GM18858 (cell line): ENCODE measurements around the gene ACSL1.
"Not testable (repeated sequence)": the region's sequence is repeated elsewhere in the genome, so short reads cannot be mapped to it uniquely, and the experiment has no call there.

Source experiments
- ATAC-seq: cut with Tn5 transposase; IDR thresholded peaks from one replicate; pipeline ENCODE4 v1.9.1; 2021; ENCODE audit not compliant: unreplicated experiment

ACSL1 gene

DNA sequence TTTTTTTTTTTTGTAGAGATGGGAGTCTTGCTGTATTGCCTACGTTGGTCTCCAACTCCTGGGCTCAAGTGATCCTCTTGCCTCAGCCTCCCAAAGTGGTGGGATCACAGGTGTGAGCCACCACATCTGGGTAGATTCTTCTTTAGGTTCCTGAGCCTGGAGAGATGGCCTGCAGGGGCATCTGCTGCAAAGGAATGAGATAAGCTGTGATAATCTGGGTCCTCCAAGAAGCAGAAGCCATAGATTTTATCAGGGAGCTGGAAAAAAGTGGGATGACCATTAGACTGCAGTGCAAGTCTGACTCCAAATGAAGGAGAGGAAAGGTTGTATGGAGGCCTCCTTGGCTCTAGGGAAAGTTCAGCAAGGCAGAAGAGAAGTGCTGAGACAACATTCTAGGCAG lies 19.0 kb upstream of the ACSL1 start:
- ATAC-seq, result no peak

DNA sequence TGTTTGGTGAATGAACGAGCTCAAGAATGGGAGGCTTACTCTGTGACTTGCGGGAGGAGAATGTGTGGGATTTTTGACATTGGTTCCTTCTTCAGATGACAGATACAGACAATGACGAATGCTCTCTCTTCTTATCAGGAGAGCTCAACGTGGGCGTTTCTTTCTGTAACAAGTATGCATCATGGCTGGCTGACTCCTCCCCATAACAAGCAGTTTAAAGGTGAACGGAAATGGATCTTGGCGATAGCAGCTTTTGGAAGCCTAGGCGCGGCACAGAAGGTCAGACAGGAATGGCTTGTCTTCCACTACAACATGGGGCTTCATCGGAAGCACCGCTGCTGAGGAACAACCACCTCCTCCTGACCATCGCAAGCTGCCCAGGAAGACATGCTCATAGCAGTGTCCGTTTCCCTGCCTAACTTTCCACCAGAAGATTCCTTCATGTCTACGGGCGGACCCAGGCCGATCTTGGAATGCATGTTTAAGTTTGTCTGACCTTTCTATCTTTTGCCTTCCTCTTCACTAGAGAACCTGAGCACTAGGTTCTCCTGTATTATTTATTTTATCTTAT lies 18.3 kb upstream of the ACSL1 start:
- no peak for ATAC-seq

DNA sequence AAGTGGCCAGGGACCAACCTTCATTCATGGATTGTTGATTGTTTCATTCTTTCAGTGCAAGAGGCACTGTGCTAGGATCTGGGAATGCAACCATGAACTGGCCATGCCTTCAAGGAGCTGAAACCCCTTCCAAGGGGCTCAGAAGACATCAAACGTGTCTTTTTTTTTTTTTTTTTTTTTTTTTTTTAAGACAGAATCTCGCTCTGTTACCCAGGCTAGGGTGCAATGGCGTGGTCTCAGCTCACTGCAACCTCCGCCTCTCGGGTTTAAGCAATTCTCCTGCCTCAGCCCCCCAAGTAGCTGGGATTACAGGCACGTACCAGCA lies 13.3 kb upstream of the ACSL1 start:
- ATAC-seq, result not testable (repeated sequence)

DNA sequence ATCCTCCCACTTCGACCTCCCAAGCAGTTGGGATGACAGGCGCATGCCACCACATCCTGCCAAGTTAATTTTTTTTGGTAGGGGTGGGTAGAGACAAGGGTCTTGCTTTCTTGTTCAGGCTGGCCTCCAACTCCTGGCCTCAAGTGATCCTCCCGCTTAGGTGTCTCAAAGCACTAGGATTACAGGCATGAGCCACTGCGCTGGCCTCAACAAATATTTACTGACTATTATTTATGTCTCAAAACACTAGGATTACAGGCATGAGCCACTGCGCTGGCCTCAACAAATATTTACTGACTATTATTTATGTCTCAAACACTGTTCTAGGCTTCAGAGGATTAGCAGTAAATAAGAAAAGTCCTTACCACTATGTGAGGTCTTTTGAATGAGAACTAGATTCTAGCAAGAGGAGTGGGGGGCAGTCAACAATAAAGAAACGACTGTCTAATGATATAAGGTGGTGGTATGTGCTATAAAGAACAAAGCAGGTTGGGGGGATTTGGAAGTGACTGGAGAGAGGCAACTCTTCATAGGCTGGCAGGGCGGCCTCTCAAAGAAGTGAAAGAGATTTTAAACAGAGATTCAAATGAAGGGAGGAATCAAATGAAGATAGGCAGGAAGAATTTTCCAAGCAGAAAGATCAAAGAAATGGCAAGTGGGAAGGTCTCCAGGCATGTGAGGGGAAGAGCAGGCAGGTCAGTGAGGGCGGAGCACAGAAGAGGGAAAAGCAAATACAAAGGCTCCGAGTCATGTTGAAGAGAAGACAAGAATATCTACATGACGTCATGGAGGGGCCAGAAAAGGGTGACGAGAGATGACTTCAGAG lies 12.7 kb upstream of the ACSL1 start:
- ATAC-seq, result no peak

DNA sequence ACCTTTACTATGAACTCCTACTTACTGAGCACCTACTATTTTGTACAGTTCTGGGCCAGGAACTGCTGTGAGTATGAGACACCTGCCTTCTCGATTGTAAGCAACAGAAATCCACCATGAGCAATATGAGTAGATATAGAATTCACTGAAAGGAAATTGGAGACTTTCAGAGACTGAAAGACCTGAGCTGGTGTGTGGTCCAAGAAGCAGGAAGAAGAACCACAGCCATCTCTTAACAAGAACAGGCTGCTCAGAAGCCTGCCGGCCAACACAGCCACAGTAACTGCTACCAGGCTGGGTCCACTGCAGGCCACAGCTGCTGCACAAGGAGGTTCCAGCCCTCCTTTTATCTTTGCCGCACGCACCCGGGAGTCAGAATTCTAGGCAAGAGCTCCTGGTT lies 10.8 kb upstream of the ACSL1 start:
- ATAC-seq, result no peak

DNA sequence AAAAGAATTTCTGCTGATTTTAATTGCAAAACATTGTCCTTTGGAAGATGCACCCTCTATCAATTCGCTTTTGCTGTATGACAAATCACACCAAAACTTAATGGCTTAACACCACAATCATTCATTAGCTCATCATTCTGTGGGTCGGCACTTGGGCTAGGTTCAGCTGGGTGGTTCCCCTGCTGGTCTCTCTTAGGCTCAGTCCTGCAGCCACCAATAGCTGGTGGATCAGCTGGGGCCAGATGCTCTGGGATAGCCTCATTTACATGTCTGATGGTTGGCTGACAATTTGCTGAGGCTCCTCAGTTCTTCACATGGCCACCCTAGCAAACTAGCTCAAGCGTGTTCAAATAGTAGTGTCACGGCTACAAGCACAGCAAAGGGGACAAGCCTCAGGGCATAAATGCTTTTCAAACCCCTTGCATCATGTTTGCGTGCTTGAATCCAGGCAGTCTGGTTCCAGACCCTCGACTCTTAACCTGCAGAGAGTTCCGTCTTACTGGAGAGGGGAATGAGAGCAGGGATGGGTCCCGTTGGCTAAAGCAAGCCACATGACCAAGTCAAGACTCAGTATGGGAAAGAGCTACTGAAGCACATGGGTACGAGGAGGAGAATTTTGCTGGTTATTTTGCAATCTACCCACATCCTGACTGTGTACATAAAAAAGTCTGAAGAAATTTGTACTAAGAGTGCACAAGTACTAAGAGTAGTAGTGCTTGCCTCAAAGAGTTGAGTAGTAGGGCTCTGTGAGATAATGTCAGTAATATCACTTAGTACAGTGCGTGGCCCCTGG lies 7.5 kb upstream of the ACSL1 start:
- no peak for ATAC-seq

DNA sequence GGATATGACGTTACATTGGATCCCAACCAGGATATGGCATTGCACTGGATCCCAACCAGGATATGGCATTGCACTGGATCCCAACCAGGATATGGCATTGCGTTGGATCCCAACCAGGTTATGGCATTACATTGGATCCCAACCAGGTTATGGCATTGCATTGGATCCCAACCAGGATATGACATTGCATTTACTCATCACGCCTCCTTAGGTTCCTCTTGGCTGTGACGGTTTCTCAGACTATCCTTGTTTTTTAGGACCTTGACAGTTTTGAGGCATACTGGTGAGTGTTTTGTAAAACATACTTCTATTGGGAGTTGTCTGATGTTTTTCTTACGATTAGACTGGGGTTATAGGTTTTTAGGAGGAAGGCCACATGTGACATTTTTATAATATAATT lies 5.4 kb upstream of the ACSL1 start:
- ATAC-seq, result no peak

DNA sequence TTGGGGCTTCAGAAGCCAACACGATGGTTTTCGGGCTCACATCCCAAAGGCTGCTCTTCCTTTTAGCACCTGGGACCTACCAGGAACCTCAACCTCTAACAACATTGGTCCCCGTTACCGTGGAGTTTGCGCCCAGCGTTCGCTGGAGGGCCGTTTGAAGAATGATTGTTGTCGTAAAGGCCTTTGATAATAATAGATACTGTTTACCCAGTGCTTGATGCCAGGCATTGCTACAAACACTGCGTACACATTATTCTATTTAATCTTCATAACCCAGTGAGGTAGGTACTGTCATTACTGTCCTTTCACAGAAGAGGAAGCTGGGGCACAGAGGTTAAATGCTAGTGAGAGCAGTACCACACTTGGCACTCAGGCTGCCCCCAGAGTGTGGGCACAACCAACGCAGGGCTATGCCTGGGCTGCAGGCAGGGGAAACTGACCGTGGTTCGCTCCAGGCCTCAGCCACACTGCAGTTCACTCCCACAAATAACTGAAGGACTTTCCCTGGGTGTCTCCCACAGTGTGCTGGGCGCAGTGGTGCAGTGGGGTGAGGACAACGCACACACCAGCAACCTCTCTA lies 1.0 kb upstream of the ACSL1 start:
- peak; percentile 9 for ATAC-seq

DNA sequence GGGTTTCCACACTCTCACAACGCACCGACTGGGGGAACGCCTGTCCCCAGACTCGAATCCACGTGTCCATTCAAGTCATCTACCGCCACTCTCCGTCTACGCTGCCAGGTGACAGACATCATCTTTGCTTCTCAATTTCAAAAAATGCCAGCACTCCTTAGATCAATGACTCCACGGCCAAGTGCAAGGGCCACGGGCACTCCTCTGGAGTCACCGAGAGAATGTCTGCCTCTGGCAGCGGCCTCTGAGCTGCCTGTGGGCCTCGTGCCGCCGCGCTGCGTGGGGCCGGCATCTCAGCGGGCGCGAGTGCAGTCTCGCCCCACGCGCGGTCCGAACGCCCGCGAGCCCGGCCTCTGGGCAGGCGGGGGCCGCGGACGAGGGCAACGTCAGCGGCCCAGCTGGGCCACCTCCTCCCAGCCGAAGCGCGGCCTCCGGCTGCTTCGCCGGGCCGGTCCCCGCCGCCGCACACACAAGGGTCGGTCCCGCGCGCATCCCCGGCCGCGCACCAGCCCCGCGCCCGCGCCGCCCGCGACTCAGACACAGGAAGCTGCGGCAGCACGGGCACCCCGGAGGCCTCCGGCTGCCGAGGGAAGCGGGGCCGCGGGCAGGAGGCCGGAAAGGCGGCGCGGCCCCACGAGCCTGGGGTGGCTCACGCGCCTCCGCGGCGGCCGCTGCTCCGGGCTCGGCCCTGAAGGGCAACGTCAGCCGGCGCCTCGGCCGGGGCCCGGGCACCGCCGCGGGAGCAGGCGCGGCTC lies 450 bp downstream of the ACSL1 start:
- ATAC-seq, result peak; percentile 25

DNA sequence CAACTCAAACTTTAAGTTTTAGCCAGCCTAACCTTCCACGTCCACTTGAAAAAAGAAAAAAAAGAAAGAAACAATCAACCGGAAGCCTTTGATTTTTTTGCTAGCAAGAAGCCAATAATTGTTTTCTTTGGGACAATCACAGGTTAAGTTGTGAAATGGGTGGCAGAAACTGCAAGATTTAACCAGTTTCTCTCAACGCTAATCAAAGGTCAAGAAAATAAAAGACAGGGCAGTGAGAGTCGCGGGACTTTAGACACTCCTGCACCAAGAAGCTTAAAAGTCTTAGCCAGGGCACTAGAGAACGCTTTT lies 1.0 kb downstream of the ACSL1 start:
- no peak for ATAC-seq

DNA sequence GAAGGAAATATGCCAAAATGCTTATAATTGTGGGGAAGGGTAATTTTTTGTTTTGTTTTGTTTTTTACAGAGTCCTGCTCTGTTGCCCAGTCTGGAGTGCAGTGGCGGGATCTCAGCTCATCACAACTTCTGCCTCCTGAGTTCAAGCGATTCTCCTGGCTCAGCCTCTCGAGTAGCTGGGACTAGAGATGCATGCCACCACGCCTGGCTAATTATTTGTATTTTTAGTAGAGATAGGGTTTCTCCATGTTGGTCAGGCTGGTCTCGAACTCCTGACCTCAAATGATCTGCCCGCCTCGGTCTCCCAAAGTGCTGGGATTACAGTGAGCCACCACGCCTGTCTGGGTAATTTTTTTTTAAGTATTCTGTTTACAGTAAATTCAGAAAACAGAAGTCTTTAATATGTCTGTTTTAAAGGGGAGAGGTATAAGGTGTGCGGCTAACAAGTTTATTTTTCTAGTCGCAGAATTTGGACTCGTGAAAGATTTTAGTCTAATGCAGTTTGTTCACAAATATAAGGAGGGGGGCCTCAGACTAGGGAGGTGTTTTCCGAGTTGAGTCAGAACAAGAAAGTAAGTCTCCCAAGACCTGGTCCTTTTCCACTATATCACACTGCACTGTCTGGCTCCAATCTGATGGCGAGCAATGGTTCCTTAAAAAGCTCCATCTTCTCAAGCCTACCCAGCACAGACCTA lies 1.5 kb downstream of the ACSL1 start:
- no peak for ATAC-seq

DNA sequence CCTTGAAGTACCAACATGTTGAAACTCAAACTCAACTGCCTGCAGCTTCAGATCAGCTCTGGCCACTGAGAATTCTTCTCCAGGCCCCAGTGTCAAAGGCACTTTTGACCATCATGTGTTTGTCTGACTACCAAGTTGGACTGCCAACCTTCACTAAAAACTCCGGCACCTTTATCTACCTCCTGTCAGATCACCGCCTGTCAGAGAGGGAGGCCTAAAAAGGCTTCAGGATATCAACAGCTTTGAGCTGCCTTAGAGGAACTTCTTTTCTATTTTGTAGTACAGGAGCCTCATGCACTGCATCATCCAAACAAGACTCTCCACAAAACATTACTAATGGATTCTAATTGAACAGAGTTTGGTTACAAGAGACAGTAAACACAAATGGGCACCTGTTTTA lies 2.8 kb downstream of the ACSL1 start:
- no peak for ATAC-seq

DNA sequence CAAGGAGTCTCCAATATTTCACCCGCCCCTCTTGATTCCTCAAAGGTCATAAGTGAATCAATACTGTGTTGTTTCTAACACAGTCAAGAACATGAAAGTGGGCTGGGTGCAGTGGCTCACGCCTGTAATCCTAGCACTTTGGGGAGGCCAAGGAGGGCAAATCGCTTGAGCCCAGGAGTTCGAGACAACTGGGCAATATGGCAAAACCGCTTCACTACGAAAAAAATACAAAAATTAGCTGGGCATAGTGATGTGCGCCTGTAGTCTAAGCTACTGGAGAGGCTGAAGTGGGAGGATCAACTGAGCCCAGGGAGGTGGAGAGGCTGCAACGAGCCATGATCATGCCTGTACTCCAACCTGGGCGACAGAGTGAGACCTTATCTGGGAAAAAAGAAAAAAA lies 3.4 kb downstream of the ACSL1 start:
- no peak for ATAC-seq

DNA sequence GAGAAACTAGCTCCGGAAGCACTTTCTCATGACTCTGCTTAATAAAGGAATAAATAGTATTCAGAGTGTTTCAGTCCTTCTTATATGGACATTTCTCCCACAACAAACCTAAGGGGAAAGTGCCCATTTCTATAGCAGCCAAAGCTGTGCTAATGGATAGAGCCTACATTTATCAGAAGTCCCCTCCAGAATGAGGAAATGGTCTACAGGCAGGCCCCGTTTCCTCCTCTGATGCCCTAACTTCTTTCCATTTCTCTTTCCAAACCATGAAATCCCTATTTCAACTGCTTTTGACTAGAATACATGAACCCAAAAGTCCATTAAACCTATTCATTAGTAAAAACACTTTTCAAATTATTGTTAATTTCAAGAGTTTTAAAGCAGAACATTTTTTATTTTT lies 4.5 kb downstream of the ACSL1 start:
- no peak for ATAC-seq

DNA sequence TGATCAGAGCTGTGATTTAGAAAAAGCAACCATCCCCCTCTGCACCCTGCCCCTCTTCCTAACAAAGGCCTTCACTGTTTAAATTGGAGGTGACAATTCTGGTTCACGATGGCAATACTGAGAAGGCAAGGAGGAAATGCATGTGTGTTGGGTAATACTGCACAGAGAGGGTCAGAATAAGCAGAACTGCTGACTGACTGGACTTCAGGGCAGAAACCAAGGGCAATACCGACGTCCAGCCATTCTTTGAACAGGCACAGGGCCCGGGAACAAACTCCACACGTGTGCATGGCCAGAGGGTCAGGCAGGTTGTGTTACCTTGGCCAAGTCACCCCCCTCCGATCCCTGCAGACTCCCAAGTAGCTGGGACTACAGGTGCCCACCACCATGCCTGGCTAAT lies 6.0 kb downstream of the ACSL1 start:
- ATAC-seq, result no peak

DNA sequence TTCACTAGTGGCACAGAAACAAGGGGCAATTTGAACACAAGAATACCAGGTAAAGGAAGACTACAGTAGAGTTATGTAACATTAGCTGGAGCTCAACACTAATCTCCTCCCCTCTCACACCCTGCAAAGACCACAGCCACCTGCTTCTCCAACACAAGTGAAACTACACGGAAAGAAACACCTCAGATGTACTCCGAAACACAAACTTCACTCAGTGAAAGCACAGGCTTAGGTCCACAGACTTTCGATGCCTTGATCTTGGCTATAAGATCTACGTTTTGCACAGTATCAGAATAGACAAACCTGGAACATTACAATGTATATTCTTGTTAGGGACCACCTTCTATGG lies 7.6 kb downstream of the ACSL1 start:
- ATAC-seq, result peak; percentile 42

DNA sequence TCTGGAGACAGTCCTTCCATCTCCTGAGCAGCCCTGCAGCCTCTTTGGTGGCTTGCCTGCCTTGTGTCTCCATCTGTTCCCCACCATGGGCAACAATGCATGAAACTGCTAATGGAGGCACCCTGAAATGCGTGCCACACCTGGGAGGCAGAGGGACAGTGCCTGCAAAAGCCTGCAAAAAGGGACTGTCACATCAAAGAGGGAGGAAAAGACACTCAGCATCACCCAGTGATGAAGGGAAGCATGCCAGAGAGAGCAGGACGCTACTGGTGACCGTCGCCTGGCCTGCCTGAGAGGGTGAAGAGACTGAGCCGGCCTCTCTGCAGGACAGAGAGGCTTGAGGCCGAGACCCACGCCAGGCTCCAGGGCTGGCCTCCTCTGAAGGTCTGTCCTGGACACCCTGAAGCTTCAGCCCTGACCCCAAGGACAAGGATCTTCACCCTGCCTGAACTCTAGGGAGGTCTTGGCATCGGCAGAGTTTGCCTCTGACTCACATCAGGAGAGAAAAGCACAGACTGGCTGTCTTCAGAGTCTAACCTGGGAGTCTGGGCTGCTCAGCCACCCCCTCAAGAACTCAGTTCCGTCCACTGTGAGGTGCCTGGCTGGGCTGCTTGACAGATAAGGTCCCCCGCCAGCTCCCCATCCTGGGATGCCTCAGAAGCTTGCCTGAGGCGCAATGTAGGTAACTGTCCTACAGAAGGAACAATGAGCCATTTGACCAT lies 8.1 kb downstream of the ACSL1 start:
- ATAC-seq, result peak; percentile 1

DNA sequence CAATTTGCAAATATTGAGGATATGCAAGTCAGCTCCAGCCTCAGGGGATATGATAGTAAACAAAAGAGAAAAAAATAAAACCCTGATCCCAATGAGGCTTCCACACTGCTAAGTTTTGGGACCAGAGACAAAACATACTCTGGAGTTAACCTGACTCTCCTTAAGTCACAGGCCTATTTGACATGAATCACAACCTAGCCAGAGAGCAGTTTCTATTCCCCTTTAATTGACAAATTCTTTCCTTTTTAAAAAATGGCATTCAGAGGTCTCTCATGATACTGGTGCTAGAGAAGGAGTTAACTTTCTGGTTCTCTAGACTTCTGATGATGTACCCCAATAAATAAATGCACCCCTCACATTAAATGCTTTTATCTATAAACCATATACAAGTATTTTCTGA lies 8.8 kb downstream of the ACSL1 start:
- ATAC-seq, result no peak

DNA sequence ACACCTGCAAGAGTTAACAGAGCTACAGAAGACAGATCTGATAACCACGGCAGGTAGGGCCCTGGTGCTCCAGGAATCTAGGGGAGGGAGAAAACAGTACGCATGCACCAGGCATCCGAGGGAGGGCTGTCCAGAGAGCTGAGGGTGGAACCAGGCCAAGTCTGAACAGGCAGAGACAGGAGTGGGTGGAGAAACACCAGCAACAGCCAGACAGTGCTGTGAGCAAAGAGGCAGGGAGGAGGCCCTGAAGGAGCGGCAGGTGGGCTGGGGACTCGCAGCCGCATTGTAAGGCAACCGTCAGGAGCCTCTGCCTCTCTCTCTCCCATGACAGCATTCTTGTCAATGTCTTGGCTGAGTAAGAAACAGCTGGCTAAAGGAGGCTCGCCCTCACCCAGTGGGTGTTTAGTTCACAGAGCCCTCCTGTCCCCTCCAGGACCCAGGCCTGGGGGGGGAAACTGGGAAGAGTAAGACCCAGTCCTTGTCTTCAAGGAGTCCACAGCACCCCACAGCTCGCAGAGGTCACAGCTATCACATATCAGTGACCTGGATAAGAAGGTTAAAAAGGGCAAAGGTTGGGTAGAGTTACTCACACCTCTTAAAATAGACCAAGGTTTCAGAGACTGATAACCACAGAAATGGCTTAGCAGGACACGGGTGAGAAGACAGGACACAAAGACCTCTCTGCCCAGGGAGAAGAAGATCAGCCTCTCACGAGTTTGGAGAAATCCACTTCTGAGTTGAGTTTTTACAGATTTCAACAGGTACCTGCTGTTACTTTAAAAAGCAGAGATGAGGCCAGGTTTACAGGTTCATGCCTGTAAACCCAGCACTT lies 10.5 kb downstream of the ACSL1 start:
- ATAC-seq, result peak; percentile 68
